K562 (cell line): ENCODE data around the gene C19orf85. TPM values are rescaled to one million over a fixed set of nuclear protein-coding genes. Genes with fewer than 3 reads are reported as not detected.

Experiments
- BMI1 ChIP-seq: fragments of 150-350 bp; IDR thresholded peaks from 2 replicates; pipeline ENCODE4 v1.6.1; 2014; ENCODE audit warnings: low read length
- BRD9 ChIP-seq: fragments of 450-650 bp; IDR thresholded peaks from 2 replicates; pipeline ENCODE4 v1.6.1; 2018; ENCODE audit warnings: low read depth; ENCODE audit not compliant: partially characterized antibody
- CEBPG ChIP-seq, 3 experiments: fragments of 200-800 bp in 1 of 3; sonication (Bioruptor generic) in 1 of 3; sonication (generic) in 1 of 3; formaldehyde crosslinking in 1 of 3; IDR thresholded peaks in 2 of 3; conservative IDR thresholded peaks in 1 of 3; 2 replicates each; pipeline versions ENCODE4 v1.6.1 to v1.8.0; 2016 to 2022; ENCODE audit warnings: missing compliant biosample characterization in 2 of 3, missing genetic modification characterization in 2 of 3, mild to moderate bottlenecking in 1 of 3, missing genetic modification reagents in 1 of 3
- DLX4 ChIP-seq: fragments of 250-450 bp; sonication (Bioruptor Pico); IDR thresholded peaks from 2 replicates; pipeline ENCODE4 v1.6.1; 2021; ENCODE audit warnings: mild to moderate bottlenecking
- EP300 ChIP-seq: IDR thresholded peaks from 2 replicates; pipeline ENCODE4 v1.6.1; 2012; ENCODE audit warnings: low read length, improper control_type of control experiment
- GABPB1 ChIP-seq: sonication (generic); formaldehyde crosslinking; IDR thresholded peaks from 2 replicates; pipeline ENCODE4 v1.8.0; 2022; ENCODE audit warnings: mild to moderate bottlenecking, missing genetic modification reagents
- JUN ChIP-seq, 2 experiments: sonication (generic) in 1 of 2; formaldehyde crosslinking in 1 of 2; IDR thresholded peaks; 2 replicates each; pipeline versions ENCODE4 v1.6.1 to v1.8.0; 2012 to 2022; ENCODE audit warnings: borderline replicate concordance in 2 of 2, mild to moderate bottlenecking in 2 of 2, improper control_type of control experiment in 1 of 2, low read depth in 1 of 2, low read length in 1 of 2, missing genetic modification reagents in 1 of 2
- MEF2D ChIP-seq: conservative IDR thresholded peaks from 2 replicates; pipeline ENCODE4 v1.6.1; 2016; ENCODE audit warnings: low read depth, missing genetic modification characterization, missing compliant biosample characterization
- MTA3 ChIP-seq: fragments of 450-650 bp; formaldehyde crosslinking; IDR thresholded peaks from 2 replicates; pipeline ENCODE4 v1.6.1; 2017; ENCODE audit warnings: mild to moderate bottlenecking, borderline replicate concordance
- PKNOX1 ChIP-seq: fragments of 450-650 bp; IDR thresholded peaks from 2 replicates; pipeline ENCODE4 v1.6.1; 2016
- POLR2A ChIP-seq: fragments of 450-650 bp; conservative IDR thresholded peaks from 2 replicates; pipeline ENCODE4 v1.6.1; 2016
- POLR2AphosphoS5 ChIP-seq: IDR thresholded peaks from 2 replicates; pipeline ENCODE4 v1.6.1; 2011; ENCODE audit warnings: mild to moderate bottlenecking, low read depth, low read length, moderate library complexity; ENCODE audit not compliant: control insufficient read depth, insufficient read depth
- POLR2G ChIP-seq: fragments of 200-400 bp; formaldehyde crosslinking; IDR thresholded peaks from 2 replicates; pipeline ENCODE4 v1.6.1; 2017; ENCODE audit warnings: low read depth, mild to moderate bottlenecking, antibody characterized with exemption, low read length, moderate library complexity
- RFX1 ChIP-seq: fragments of 450-650 bp; IDR thresholded peaks from 2 replicates; pipeline ENCODE4 v1.6.1; 2016; ENCODE audit warnings: mild to moderate bottlenecking, moderate library complexity
- SP1 ChIP-seq: sonication (generic); formaldehyde crosslinking; IDR thresholded peaks from 2 replicates; pipeline ENCODE4 v1.8.1; 2022; ENCODE audit warnings: mild to moderate bottlenecking, missing genetic modification reagents
- SPI1 ChIP-seq: IDR thresholded peaks from 2 replicates; pipeline ENCODE4 v1.6.1; 2011; ENCODE audit warnings: low read depth, low read length, control low read depth, borderline replicate concordance
- SREBF2 ChIP-seq: sonication (generic); formaldehyde crosslinking; IDR thresholded peaks from 2 replicates; pipeline ENCODE4 v1.4.0; 2020; ENCODE audit warnings: mild to moderate bottlenecking, missing genetic modification reagents
- SUPT5H ChIP-seq: fragments of 450-650 bp; IDR thresholded peaks from 2 replicates; pipeline ENCODE4 v1.6.1; 2016
- TBP ChIP-seq: optimal IDR thresholded peaks from 2 replicates; pipeline ENCODE3; 2011; ENCODE audit warnings: low read depth, low read length, improper control_type of control experiment
- TGIF2 ChIP-seq: sonication (generic); formaldehyde crosslinking; IDR thresholded peaks from 2 replicates; pipeline ENCODE4 v1.8.1; 2022; ENCODE audit warnings: mild to moderate bottlenecking, missing genetic modification reagents, moderate library complexity
- ZNF253 ChIP-seq: fragments of 250-450 bp; sonication (Bioruptor Pico); conservative IDR thresholded peaks from 2 replicates; pipeline ENCODE4 v1.6.1; 2021; ENCODE audit warnings: mild to moderate bottlenecking
- ZZZ3 ChIP-seq: fragments of 450-650 bp; IDR thresholded peaks from 2 replicates; pipeline ENCODE4 v1.6.1; 2016; ENCODE audit warnings: antibody characterized with exemption, mild to moderate bottlenecking, moderate library complexity
- polyA plus RNA-seq, 8 experiments: library from polyadenylated mRNA; depleted of rRNA in 4 of 8; stranded (reverse) in 5 of 8; unstranded in 3 of 8; fragments of >200 nt; fragmentation: Nextera tagmentation in 2 of 8; fragmentation: Illumina TruSeq in 1 of 8; extraction: Ambion mirVana in 2 of 8; extraction: Trizol in 1 of 8; gene quantifications; 2 replicates each; pipeline versions ENCODE4 v1.2.1 to v1.2.3, GENCODE V29; 2011 to 2014; ENCODE audit warnings: inconsistent platforms in 1 of 8, missing spikeins in 1 of 8
- total RNA-seq, 7 experiments: library from RNA; depleted of rRNA in 6 of 7; stranded (reverse); fragments of >200 nt in 6 of 7; fragmentation: Illumina TruSeq in 2 of 7; extraction: Trizol in 2 of 7; gene quantifications; 2 replicates each; pipeline versions ENCODE4 v1.2.1 to v1.2.3, GENCODE V29; 2011 to 2021; ENCODE audit warnings: low replicate concordance in 1 of 7
- TF ChIP-seq, protein P1 (sequence below): sonication (generic); formaldehyde crosslinking; IDR thresholded peaks from 2 replicates; pipeline ENCODE4 v1.8.0; 2023; ENCODE audit warnings: mild to moderate bottlenecking, missing genetic modification reagents
- TF ChIP-seq, protein P2 (sequence below): fragments of 450-650 bp; IDR thresholded peaks from 2 replicates; pipeline ENCODE4 v1.6.1; 2016; ENCODE audit warnings: antibody characterized with exemption
- TF ChIP-seq, protein P3 (sequence below): sonication (generic); formaldehyde crosslinking; IDR thresholded peaks from 2 replicates; pipeline ENCODE4 v1.9.0; 2022; ENCODE audit warnings: mild to moderate bottlenecking, missing genetic modification reagents

Gene C19orf85
- total and polyA plus RNA-seq, 9 of the 15 experiments (the other 6 are each of a cell fraction or from before 2014, with no cell fraction given): not detected

GRCh38 chr19:55440411-55441105 is 24.0 kb downstream of the C19orf85 start (continued):
- TF ChIP-seq SPI1 (peak; percentile 61), SREBF2 (CRISPR knock-in tag) (no peak), TGIF2 (no peak), MEF2D (no peak), JUN (IDR thresholded peaks at IDR 0.05; ENCODE audit: borderline replicate concordance, low read depth, low read length) (no peak), JUN (CRISPR knock-in tag; IDR thresholded peaks at IDR 0.05; ENCODE audit: borderline replicate concordance) (0 out of 2 replicates have a peak, but pooled peaks have one; percentile 42), CEBPG (CRISPR knock-in tag; IDR thresholded peaks at IDR 0.05) (0 out of 2 replicates have a peak, but pooled peaks have one; percentile 33), CEBPG (tag; conservative IDR thresholded peaks at IDR 0.05 in 1 of 2, IDR thresholded peaks at IDR 0.05 in 1 of 2) (no peak), MTA3 (peak; percentile 68; the same call in 1 of the 2 replicates), TBP (peak; percentile 84), SUPT5H (peak; percentile 67; the same call in 1 of the 2 replicates), SP1 (CRISPR knock-in tag) (peak; percentile 87), POLR2AphosphoS5 (no peak), GABPB1 (0 out of 2 replicates have a peak, but pooled peaks have one; percentile 31), POLR2A (peak; percentile 68), DLX4 (CRISPR knock-in tag) (no peak), POLR2G (peak; percentile 55; the same call in 1 of the 2 replicates), RFX1 (no peak), ZNF253 (CRISPR knock-in tag) (no peak), BRD9 (no peak), EP300 (no peak), BMI1 (no peak), PKNOX1 (peak; percentile 95), ZZZ3 (no peak)
- TF ChIP-seq, protein P1, sequence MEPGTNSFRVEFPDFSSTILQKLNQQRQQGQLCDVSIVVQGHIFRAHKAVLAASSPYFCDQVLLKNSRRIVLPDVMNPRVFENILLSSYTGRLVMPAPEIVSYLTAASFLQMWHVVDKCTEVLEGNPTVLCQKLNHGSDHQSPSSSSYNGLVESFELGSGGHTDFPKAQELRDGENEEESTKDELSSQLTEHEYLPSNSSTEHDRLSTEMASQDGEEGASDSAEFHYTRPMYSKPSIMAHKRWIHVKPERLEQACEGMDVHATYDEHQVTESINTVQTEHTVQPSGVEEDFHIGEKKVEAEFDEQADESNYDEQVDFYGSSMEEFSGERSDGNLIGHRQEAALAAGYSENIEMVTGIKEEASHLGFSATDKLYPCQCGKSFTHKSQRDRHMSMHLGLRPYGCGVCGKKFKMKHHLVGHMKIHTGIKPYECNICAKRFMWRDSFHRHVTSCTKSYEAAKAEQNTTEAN (CRISPR knock-in tag): no peak
- TF ChIP-seq, protein P2, sequence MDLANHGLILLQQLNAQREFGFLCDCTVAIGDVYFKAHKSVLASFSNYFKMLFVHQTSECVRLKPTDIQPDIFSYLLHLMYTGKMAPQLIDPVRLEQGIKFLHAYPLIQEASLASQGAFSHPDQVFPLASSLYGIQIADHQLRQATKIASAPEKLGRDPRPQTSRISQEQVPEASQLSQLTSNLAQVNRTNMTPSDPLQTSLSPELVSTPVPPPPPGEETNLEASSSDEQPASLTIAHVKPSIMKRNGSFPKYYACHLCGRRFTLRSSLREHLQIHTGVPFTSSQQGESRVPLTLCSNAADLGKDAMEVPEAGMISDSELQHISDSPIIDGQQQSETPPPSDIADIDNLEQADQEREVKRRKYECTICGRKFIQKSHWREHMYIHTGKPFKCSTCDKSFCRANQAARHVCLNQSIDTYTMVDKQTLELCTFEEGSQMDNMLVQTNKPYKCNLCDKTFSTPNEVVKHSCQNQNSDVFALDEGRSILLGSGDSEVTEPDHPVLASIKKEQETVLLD: no peak
- TF ChIP-seq, protein P3, sequence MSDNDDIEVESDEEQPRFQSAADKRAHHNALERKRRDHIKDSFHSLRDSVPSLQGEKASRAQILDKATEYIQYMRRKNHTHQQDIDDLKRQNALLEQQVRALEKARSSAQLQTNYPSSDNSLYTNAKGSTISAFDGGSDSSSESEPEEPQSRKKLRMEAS (CRISPR knock-in tag): peak; percentile 46
